OCI-LY1 (cell line): ENCODE results near the gene PCDHGB2.

Experiments
- H2AFZ ChIP-seq: fragments of 200-600 bp; sonication (generic), shearing (Covaris generic); 2 replicates; pipeline ENCODE4 v1.6.0; 2014; ENCODE audit warnings: antibody characterized with exemption, mild to moderate bottlenecking, low read length
- H3F3A ChIP-seq: fragments of 200-600 bp; sonication (generic), shearing (Covaris generic); 2 replicates; pipeline ENCODE4 v1.6.0; 2014; ENCODE audit warnings: mild to moderate bottlenecking, antibody characterized with exemption, low read length, moderate library complexity; ENCODE audit not compliant: insufficient read depth
- H3K27ac ChIP-seq: fragments of 200-600 bp; sonication (generic); 2 replicates; pipeline ENCODE4 v1.5.1; 2014; ENCODE audit warnings: low read length, mixed run types, mild to moderate bottlenecking, low read depth; ENCODE audit not compliant: poor library complexity, severe bottlenecking
- H3K27me3 ChIP-seq: fragments of 200-600 bp; sonication (generic); 2 replicates; pipeline ENCODE4 v1.6.0; 2014; ENCODE audit warnings: antibody characterized with exemption, mild to moderate bottlenecking, low read length, moderate library complexity; ENCODE audit not compliant: insufficient read depth
- H3K36me3 ChIP-seq: fragments of 200-600 bp; sonication (generic); 2 replicates; pipeline ENCODE4 v1.6.1; 2014; ENCODE audit warnings: mild to moderate bottlenecking, antibody characterized with exemption, low read length, moderate library complexity, mixed read lengths; ENCODE audit not compliant: insufficient read depth
- H3K4me1 ChIP-seq: fragments of 200-600 bp; sonication (generic); 2 replicates; pipeline ENCODE4 v1.5.1; 2014; ENCODE audit warnings: mild to moderate bottlenecking, low read length, moderate library complexity; ENCODE audit not compliant: insufficient read depth, severe bottlenecking
- H3K4me2 ChIP-seq: fragments of 200-600 bp; sonication (generic), shearing (Covaris generic); 2 replicates; pipeline ENCODE4 v1.6.1; 2014; ENCODE audit warnings: low read length
- H3K4me3 ChIP-seq: fragments of 200-600 bp; sonication (generic); 2 replicates; pipeline ENCODE4 v1.5.1; 2014; ENCODE audit warnings: low read length, low read depth, mild to moderate bottlenecking, mixed read lengths; ENCODE audit not compliant: poor library complexity, severe bottlenecking
- H3K79me2 ChIP-seq: fragments of 200-600 bp; shearing (Covaris generic); 2 replicates; pipeline ENCODE4 v1.6.1; 2016; ENCODE audit warnings: mixed run types, low read length, mixed read lengths; ENCODE audit not compliant: insufficient read depth
- H3K9ac ChIP-seq: fragments of 200-600 bp; sonication (generic), shearing (Covaris generic); 2 replicates; pipeline ENCODE4 v1.6.1; 2014; ENCODE audit warnings: mild to moderate bottlenecking, low read length, mixed read lengths
- H3K9me2 ChIP-seq: fragments of 200-600 bp; sonication (generic), shearing (Covaris generic); 2 replicates; pipeline ENCODE4 v1.6.1; 2014; ENCODE audit warnings: low read depth, mild to moderate bottlenecking, low read length, mixed read lengths
- H3K9me3 ChIP-seq: fragments of 200-600 bp; shearing (Covaris generic); 2 replicates; pipeline ENCODE4 v1.6.1; 2014; ENCODE audit warnings: low read length, mixed read lengths
- H4K20me1 ChIP-seq: fragments of 200-600 bp; sonication (generic), shearing (Covaris generic); 2 replicates; pipeline ENCODE4 v1.6.0; 2016; ENCODE audit warnings: mild to moderate bottlenecking, low read length; ENCODE audit not compliant: insufficient read depth
- EZH2 ChIP-seq: fragments of 200-600 bp; sonication (generic), shearing (Covaris generic); IDR thresholded peaks from 2 replicates; pipeline ENCODE4 v1.8.0; 2017; ENCODE audit warnings: borderline replicate concordance, mixed run types, mild to moderate bottlenecking, antibody characterized with exemption, low read length, moderate library complexity, mixed read lengths
- TF ChIP-seq, protein P1 (sequence below): fragments of 200-600 bp; sonication (generic), shearing (Covaris generic); IDR thresholded peaks from 2 replicates; pipeline ENCODE4 v1.5.1; 2017; ENCODE audit warnings: mild to moderate bottlenecking, antibody characterized with exemption, low read length, moderate library complexity, mixed read lengths

PCDHGB2 gene

DNA sequence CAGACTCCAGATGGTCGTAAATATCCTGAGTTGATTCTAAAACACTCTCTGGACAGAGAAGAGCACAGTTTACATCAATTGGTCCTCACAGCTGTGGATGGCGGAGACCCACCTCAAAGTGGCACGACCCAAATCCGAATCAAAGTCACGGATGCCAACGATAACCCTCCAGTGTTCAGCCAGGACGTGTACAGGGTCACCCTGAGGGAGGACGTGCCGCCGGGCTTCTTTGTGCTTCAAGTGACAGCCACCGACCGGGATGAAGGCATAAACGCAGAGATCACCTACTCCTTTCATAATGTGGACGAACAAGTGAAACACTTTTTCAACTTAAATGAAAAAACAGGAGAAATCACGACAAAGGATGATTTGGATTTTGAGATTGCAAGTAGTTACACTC is 891 bp downstream of the PCDHGB2 start:
- Histone ChIP-seq H3K9me2 (no peaks in the 10 kb centered on the region), H3K4me2 (no peak overlapping the region), H4K20me1 (no peaks in the 10 kb centered on the region), H3K4me1 (no peaks in the 10 kb centered on the region), H3K36me3 (peaks cover 4% of the 10 kb centered on the region; the same call in 1 of the 2 replicates), H3K4me3 (no peak overlapping the region), H3F3A (no peaks in the 10 kb centered on the region), H2AFZ (no peak overlapping the region), H3K9me3 (peaks cover 51% of the 10 kb centered on the region), H3K9ac (no peak overlapping the region), H3K79me2 (no peaks in the 10 kb centered on the region), H3K27ac (no peak overlapping the region), H3K27me3 (no peaks in the 10 kb centered on the region)
- no peak for TF ChIP-seq EZH2
- TF ChIP-seq, protein P1, sequence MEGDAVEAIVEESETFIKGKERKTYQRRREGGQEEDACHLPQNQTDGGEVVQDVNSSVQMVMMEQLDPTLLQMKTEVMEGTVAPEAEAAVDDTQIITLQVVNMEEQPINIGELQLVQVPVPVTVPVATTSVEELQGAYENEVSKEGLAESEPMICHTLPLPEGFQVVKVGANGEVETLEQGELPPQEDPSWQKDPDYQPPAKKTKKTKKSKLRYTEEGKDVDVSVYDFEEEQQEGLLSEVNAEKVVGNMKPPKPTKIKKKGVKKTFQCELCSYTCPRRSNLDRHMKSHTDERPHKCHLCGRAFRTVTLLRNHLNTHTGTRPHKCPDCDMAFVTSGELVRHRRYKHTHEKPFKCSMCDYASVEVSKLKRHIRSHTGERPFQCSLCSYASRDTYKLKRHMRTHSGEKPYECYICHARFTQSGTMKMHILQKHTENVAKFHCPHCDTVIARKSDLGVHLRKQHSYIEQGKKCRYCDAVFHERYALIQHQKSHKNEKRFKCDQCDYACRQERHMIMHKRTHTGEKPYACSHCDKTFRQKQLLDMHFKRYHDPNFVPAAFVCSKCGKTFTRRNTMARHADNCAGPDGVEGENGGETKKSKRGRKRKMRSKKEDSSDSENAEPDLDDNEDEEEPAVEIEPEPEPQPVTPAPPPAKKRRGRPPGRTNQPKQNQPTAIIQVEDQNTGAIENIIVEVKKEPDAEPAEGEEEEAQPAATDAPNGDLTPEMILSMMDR: no peak

DNA sequence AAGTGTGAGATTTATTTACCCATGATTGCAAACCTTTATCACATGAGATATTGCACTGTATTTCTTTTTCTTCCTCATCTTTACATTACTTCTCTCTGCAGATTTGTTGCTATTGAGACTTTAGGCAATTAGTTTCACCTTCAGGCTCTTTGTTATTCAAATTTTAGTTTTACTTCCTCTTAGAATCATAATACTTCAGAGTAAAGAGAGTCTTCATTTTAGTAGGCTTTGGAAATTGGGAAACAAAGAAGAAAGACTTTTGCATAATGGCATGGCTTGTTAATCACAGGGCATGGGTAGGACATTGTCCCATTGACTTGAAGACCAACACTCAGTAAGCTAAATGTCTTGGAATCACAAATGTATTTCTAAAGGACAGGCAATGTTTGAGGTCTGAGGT is 2.9 kb downstream of the PCDHGB2 start:
- no peak overlapping the region for H3K4me3 ChIP-seq
- H3F3A ChIP-seq: no peaks in the 10 kb centered on the region
- H3K36me3 ChIP-seq: no peaks in the 10 kb centered on the region
- no peak overlapping the region for H3K4me2 ChIP-seq
- TF ChIP-seq, protein P1: no peak
- no peak for TF ChIP-seq EZH2
- H3K4me1 ChIP-seq: no peaks in the 10 kb centered on the region
- H3K27ac ChIP-seq: no peak overlapping the region
- H2AFZ ChIP-seq: no peak overlapping the region
- H3K9me3 ChIP-seq: peaks cover 40% of the 10 kb centered on the region
- H3K79me2 ChIP-seq: no peaks in the 10 kb centered on the region
- H4K20me1 ChIP-seq: no peaks in the 10 kb centered on the region
- H3K9ac ChIP-seq: no peak overlapping the region
- no peaks in the 10 kb centered on the region for H3K27me3 ChIP-seq
- no peaks in the 10 kb centered on the region for H3K9me2 ChIP-seq

DNA sequence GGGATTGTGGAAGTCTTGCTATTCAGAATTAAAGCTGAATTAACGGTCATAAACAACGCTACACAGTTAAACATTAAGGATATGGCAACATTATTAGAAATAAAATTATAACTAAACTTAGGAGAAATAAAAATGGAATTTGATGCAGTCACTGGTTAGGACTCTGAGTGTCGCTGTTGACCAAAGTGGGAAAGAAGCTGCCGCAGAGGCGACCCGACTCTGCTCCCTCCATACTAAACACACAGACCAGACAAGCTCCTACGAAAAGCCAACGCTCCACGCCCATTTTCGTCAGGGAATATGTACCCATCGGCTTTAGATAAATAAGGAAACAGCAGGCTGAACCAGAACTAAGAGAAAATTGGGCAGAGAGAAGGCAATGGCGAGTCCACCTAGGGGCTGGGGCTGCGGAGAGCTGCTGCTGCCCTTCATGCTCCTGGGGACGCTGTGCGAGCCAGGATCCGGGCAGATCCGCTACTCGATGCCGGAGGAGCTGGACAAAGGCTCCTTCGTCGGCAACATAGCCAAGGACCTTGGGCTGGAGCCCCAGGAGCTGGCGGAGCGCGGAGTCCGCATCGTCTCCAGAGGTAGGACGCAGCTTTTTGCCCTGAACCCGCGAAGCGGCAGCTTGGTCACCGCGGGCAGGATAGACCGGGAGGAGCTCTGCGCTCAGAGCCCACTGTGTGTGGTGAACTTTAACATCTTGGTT is 4.3 kb downstream of the PCDHGB2 start, which contains the start of gene PCDHGA5:
Gene PCDHGA5, plus strand, starts transcription at position 211 of the 709 bp plus-strand sequence. Its CDS starts 169 bp downstream, at position 380.
- no peaks in the 10 kb centered on the region for H3K36me3 ChIP-seq
- no peaks in the 10 kb centered on the region for H3K27me3 ChIP-seq
- no peak within 1 kb of the TSS for H3K4me3 ChIP-seq
- H3K4me1 ChIP-seq: no peaks in the 10 kb centered on the region
- no peaks in the 10 kb centered on the region for H3F3A ChIP-seq
- no peaks in the 10 kb centered on the region for H3K79me2 ChIP-seq
- H4K20me1 ChIP-seq: no peaks in the 10 kb centered on the region
- H3K9me3 ChIP-seq: peaks cover 37% of the 10 kb centered on the region
- H3K9ac ChIP-seq: no peak within 1 kb of the TSS
- H2AFZ ChIP-seq: no peak within 1 kb of the TSS
- no peak within 1 kb of the TSS for H3K27ac ChIP-seq
- H3K4me2 ChIP-seq: no peak within 1 kb of the TSS
- no peak for TF ChIP-seq EZH2
- TF ChIP-seq, protein P1: no peak
- H3K9me2 ChIP-seq: no peaks in the 10 kb centered on the region
